HepG2 (cell line): ENCODE results near the gene CFAP99. TPM values are rescaled to one million over a fixed set of nuclear protein-coding genes. Genes with fewer than 3 reads are reported as not detected.
A peak's percentile ranks its signal among the peaks of the same experiment; 100 is the strongest.

Experiments used
- CBFB ChIP-seq: sonication (generic); formaldehyde crosslinking; IDR thresholded peaks from 2 replicates; pipeline ENCODE4 v1.4.0; 2020; ENCODE audit warnings: missing genetic modification reagents
- CREM ChIP-seq, 2 experiments: sonication (generic) in 1 of 2; formaldehyde crosslinking in 1 of 2; IDR thresholded peaks; 2 replicates each; pipeline versions ENCODE4 v1.4.0 to v1.6.1; 2016 to 2020; ENCODE audit warnings: antibody characterized with exemption in 1 of 2, mild to moderate bottlenecking in 1 of 2, missing genetic modification reagents in 1 of 2
- GATAD1 ChIP-seq: IDR thresholded peaks from 2 replicates; pipeline ENCODE4 v1.6.1; 2016; ENCODE audit warnings: missing genetic modification reagents, missing compliant biosample characterization
- GTF2F1 ChIP-seq: fragments of 150-350 bp; IDR thresholded peaks from 2 replicates; pipeline ENCODE4 v1.6.1; 2014; ENCODE audit warnings: low read length
- IKZF4 ChIP-seq: sonication (generic); formaldehyde crosslinking; IDR thresholded peaks from 2 replicates; pipeline ENCODE4 v1.5.1; 2020; ENCODE audit warnings: borderline replicate concordance, mild to moderate bottlenecking, low read depth, missing genetic modification reagents; ENCODE audit errors: not compliant biosample characterization
- MAZ ChIP-seq, 2 experiments: sonication (generic) in 1 of 2; formaldehyde crosslinking in 1 of 2; IDR thresholded peaks; 2 replicates each; pipeline versions ENCODE4 v1.5.0 to v1.6.1; 2012 to 2020; ENCODE audit warnings: low read depth in 2 of 2, mild to moderate bottlenecking in 2 of 2, borderline replicate concordance in 1 of 2, improper control_type of control experiment in 1 of 2, low read length in 1 of 2, missing genetic modification reagents in 1 of 2, moderate library complexity in 1 of 2
- PHF5A ChIP-seq: IDR thresholded peaks from one replicate; pipeline ENCODE4 v1.6.1; 2018; ENCODE audit warnings: low read depth, missing genetic modification reagents; ENCODE audit not compliant: unreplicated experiment
- REL ChIP-seq: sonication (generic); formaldehyde crosslinking; conservative IDR thresholded peaks from 2 replicates; pipeline ENCODE4 v1.8.0; 2022; ENCODE audit warnings: mild to moderate bottlenecking, missing genetic modification reagents, moderate library complexity
- RFXAP ChIP-seq: sonication (generic); formaldehyde crosslinking; IDR thresholded peaks from 2 replicates; pipeline ENCODE4 v1.4.0; 2020; ENCODE audit warnings: missing genetic modification reagents, borderline replicate concordance
- SALL1 ChIP-seq: sonication (generic); formaldehyde crosslinking; IDR thresholded peaks from 2 replicates; pipeline ENCODE4 v1.8.0; 2022; ENCODE audit warnings: mild to moderate bottlenecking, missing genetic modification reagents
- ZNF207 ChIP-seq: fragments of 450-650 bp; IDR thresholded peaks from 2 replicates; pipeline ENCODE4 v1.6.1; 2016; ENCODE audit warnings: antibody characterized with exemption, borderline replicate concordance
- ZNF263 ChIP-seq: sonication (generic); formaldehyde crosslinking; IDR thresholded peaks from 2 replicates; pipeline ENCODE4 v1.4.0; 2020; ENCODE audit warnings: missing genetic modification reagents
- ZNF30 ChIP-seq: sonication (generic); formaldehyde crosslinking; IDR thresholded peaks from 2 replicates; pipeline ENCODE4 v1.5.0; 2020; ENCODE audit warnings: mild to moderate bottlenecking, missing genetic modification reagents
- ZSCAN31 ChIP-seq: sonication (generic); formaldehyde crosslinking; IDR thresholded peaks from 2 replicates; pipeline ENCODE4 v1.5.0; 2020; ENCODE audit warnings: low read depth, mild to moderate bottlenecking, missing genetic modification reagents
- polyA plus RNA-seq, 8 experiments: library from polyadenylated mRNA; depleted of rRNA in 3 of 8; stranded (reverse) in 7 of 8; unstranded in 1 of 8; fragments of >200 nt; fragmentation: Illumina TruSeq in 4 of 8; extraction: Trizol in 4 of 8; gene quantifications; 2 replicates each; pipeline versions ENCODE4 v1.2.1 to v1.2.3, GENCODE V29; 2011 to 2016; ENCODE audit warnings: low read depth in 4 of 8, missing spikeins in 1 of 8, mixed read lengths in 1 of 8; ENCODE audit not compliant: insufficient read depth in 1 of 8
- total RNA-seq, 5 experiments: library from RNA; depleted of rRNA; stranded (reverse); fragments of >200 nt; fragmentation: Illumina TruSeq; extraction: Trizol; gene quantifications; 2 replicates each; pipeline ENCODE4 v1.2.3, GENCODE V29; 2016; ENCODE audit warnings: low read depth in 1 of 5
- TF ChIP-seq, protein P1 (sequence below): sonication (generic); formaldehyde crosslinking; IDR thresholded peaks from 2 replicates; pipeline ENCODE4 v1.4.0; 2020; ENCODE audit warnings: mild to moderate bottlenecking, missing genetic modification reagents
- TF ChIP-seq, protein P2 (sequence below): sonication (generic); formaldehyde crosslinking; IDR thresholded peaks from 2 replicates; pipeline ENCODE4 v1.5.1; 2020; ENCODE audit warnings: mild to moderate bottlenecking, missing genetic modification reagents, moderate library complexity

CFAP99 gene
- total and polyA plus RNA-seq, 2 of the 13 experiments (the other 11 are each of a cell fraction or from before 2014, with no cell fraction given) = not detected

DNA sequence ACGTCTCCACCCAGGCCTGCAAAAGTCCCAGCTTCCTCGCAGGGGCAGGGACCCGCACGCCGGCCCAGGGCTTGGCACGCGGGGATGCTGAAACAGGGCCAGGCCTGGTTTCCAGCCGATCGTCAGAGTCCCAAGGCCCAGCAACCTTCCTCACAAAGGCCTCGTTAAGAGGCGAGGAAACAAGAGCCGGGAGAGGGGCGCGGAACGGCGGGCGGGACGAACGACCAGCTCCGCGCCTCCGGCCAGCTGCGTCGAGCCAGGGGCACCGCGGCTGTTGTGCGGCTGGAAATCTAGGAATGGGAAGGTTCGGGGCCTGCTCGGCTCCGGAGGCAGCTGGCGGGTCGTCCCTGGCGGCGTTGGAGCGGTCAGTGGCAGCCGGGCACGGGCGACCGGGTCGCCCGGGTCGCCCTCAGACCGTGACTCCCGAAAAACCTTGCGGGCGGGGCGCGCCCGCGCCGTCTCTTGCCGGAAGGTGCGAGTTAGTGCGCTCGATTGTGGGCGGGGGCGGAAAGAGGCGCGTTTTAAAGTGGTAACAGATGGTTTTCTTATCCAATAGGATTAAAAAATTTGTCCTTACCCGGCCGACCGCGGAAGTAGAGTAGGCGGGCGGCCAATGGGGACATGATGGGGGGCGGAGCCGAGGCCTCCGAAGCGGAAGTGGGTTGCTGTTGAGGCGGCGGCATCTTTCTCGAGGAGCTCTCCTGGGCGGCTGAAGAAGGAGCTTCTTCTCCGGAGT is 49.9 kb downstream of the CFAP99 start, which contains the start of gene RNF4 (continued):
- TF ChIP-seq, protein P1, sequence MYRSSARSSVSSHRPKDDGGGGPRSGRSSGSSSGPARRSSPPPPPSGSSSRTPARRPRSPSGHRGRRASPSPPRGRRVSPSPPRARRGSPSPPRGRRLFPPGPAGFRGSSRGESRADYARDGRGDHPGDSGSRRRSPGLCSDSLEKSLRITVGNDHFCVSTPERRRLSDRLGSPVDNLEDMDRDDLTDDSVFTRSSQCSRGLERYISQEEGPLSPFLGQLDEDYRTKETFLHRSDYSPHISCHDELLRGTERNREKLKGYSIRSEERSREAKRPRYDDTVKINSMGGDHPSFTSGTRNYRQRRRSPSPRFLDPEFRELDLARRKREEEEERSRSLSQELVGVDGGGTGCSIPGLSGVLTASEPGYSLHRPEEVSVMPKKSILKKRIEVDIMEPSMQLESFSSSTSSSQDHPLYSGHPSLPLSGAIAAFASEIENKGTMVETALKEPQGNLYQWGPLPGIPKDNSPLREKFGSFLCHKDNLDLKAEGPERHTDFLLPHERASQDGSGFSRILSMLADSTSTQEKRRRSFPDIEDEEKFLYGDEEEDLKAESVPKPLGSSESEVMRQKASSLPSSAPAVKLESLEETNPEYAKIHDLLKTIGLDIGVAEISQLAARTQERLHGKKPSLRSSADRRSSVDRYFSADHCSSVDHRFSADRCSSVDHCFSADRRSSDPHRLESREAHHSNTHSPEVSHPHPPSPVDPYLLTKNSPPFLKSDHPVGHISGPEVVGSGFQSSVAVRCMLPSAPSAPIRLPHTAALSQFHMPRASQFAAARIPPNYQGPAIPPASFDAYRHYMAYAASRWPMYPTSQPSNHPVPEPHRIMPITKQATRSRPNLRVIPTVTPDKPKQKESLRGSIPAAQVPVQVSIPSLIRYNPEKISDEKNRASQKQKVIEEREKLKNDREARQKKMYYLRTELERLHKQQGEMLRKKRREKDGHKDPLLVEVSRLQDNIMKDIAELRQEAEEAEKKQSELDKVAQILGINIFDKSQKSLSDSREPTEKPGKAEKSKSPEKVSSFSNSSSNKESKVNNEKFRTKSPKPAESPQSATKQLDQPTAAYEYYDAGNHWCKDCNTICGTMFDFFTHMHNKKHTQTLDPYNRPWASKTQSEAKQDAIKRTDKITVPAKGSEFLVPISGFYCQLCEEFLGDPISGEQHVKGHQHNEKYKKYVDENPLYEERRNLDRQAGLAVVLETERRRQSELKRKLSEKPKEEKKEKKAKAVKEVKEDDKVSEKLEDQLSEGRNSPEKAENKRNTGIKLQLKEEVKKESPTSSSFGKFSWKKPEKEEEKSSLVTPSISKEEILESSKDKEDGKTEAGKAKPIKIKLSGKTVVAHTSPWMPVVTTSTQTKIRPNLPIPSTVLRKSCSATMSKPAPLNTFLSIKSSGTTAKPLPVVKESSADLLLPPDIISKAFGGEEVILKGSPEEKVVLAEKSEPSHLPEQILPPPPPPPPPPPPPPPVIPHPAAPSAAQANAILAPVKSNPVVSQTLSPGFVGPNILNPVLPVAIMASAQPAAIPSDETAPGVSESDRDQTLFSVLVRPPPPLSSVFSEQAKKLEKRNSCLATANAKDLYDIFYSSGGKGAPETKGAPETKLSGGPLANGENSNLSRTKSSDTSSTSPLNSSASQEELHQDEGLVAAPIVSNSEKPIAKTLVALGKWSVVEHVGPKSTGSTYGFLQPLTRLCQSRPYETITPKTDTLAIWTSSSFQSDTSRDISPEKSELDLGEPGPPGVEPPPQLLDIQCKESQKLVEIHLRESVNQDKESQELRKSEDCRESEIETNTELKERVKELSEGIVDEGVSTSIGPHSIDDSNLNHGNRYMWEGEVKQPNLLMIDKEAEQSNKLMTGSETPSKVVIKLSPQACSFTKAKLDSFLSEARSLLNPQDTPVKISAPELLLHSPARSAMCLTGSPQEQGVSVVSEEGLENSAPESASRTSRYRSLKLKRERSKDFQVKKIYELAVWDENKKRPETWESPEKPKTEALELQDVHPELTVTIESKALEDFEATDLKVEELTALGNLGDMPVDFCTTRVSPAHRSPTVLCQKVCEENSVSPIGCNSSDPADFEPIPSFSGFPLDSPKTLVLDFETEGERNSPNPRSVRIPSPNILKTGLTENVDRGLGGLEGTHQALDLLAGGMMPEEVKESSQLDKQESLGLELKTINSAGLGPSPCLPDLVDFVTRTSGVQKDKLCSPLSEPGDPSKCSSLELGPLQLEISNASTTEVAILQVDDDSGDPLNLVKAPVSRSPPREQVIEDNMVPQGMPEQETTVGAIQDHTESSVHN (CRISPR knock-in tag) = no peak
- TF ChIP-seq CREM (IDR thresholded peaks at IDR 0.05) (peak; percentile 70), CREM (CRISPR knock-in tag; IDR thresholded peaks at IDR 0.05) (no peak), REL (CRISPR knock-in tag) (no peak), ZSCAN31 (CRISPR knock-in tag) (0 out of 2 replicates have a peak, but pooled peaks have one; percentile 13), IKZF4 (CRISPR knock-in tag) (peak; percentile 91), GATAD1 (CRISPR knock-in tag) (peak; percentile 75), MAZ (IDR thresholded peaks at IDR 0.05; ENCODE audit: borderline replicate concordance, low read depth, low read length) (peak; percentile 39; the same call in 1 of the 2 replicates), MAZ (CRISPR knock-in tag; IDR thresholded peaks at IDR 0.05; ENCODE audit: low read depth) (no peak), PHF5A (CRISPR knock-in tag) (no peak), RFXAP (CRISPR knock-in tag) (peak; percentile 65; the same call in 1 of the 2 replicates), ZNF263 (peak; percentile 48; the same call in 1 of the 2 replicates), ZNF30 (0 out of 2 replicates have a peak, but pooled peaks have one; percentile 87), ZNF207 (no peak), SALL1 (CRISPR knock-in tag) (peak; percentile 56; the same call in 1 of the 2 replicates), GTF2F1 (no peak), CBFB (CRISPR knock-in tag) (0 out of 2 replicates have a peak, but pooled peaks have one; percentile 15)
- TF ChIP-seq, protein P2, sequence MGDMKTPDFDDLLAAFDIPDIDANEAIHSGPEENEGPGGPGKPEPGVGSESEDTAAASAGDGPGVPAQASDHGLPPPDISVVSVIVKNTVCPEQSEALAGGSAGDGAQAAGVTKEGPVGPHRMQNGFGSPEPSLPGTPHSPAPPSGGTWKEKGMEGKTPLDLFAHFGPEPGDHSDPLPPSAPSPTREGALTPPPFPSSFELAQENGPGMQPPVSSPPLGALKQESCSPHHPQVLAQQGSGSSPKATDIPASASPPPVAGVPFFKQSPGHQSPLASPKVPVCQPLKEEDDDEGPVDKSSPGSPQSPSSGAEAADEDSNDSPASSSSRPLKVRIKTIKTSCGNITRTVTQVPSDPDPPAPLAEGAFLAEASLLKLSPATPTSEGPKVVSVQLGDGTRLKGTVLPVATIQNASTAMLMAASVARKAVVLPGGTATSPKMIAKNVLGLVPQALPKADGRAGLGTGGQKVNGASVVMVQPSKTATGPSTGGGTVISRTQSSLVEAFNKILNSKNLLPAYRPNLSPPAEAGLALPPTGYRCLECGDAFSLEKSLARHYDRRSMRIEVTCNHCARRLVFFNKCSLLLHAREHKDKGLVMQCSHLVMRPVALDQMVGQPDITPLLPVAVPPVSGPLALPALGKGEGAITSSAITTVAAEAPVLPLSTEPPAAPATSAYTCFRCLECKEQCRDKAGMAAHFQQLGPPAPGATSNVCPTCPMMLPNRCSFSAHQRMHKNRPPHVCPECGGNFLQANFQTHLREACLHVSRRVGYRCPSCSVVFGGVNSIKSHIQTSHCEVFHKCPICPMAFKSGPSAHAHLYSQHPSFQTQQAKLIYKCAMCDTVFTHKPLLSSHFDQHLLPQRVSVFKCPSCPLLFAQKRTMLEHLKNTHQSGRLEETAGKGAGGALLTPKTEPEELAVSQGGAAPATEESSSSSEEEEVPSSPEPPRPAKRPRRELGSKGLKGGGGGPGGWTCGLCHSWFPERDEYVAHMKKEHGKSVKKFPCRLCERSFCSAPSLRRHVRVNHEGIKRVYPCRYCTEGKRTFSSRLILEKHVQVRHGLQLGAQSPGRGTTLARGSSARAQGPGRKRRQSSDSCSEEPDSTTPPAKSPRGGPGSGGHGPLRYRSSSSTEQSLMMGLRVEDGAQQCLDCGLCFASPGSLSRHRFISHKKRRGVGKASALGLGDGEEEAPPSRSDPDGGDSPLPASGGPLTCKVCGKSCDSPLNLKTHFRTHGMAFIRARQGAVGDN = peak; percentile 96
